HepG2 (cell line): ENCODE data around the gene TMUB1. TPM values are rescaled to one million over a fixed set of nuclear protein-coding genes. Genes with fewer than 3 reads are reported as not detected.

Source experiments
- ATF1 ChIP-seq: IDR thresholded peaks from 2 replicates; pipeline ENCODE4 v1.6.1; 2016; ENCODE audit warnings: mild to moderate bottlenecking, control low read depth
- BORCS8-MEF2B ChIP-seq: sonication (generic); formaldehyde crosslinking; IDR thresholded peaks from 2 replicates; pipeline ENCODE4 v1.8.0; 2022; ENCODE audit warnings: mild to moderate bottlenecking, missing genetic modification reagents
- CAMTA2 ChIP-seq: sonication (generic); formaldehyde crosslinking; IDR thresholded peaks from 2 replicates; pipeline ENCODE4 v1.4.0; 2020; ENCODE audit warnings: mild to moderate bottlenecking, missing genetic modification reagents, borderline replicate concordance
- HDAC1 ChIP-seq: sonication (generic); formaldehyde crosslinking; IDR thresholded peaks from 2 replicates; pipeline ENCODE4 v1.5.1; 2020; ENCODE audit warnings: mild to moderate bottlenecking, missing genetic modification reagents
- HNRNPH1 ChIP-seq: fragments of 200-400 bp; formaldehyde crosslinking; optimal IDR thresholded peaks from 2 replicates; pipeline ENCODE3; 2017; ENCODE audit warnings: mild to moderate bottlenecking, low read depth, low read length
- PHF20 ChIP-seq: sonication (generic); formaldehyde crosslinking; IDR thresholded peaks from 2 replicates; pipeline ENCODE4 v1.5.0; 2020; ENCODE audit warnings: mild to moderate bottlenecking, missing genetic modification reagents
- RARG ChIP-seq: sonication (generic); formaldehyde crosslinking; IDR thresholded peaks from 2 replicates; pipeline ENCODE4 v1.4.0; 2020; ENCODE audit warnings: low read depth, mild to moderate bottlenecking, missing genetic modification reagents
- SRSF1 ChIP-seq: fragments of 200-400 bp; formaldehyde crosslinking; optimal IDR thresholded peaks from 2 replicates; pipeline ENCODE3; 2017; ENCODE audit warnings: mild to moderate bottlenecking, low read depth, low read length, moderate library complexity
- TRAFD1 ChIP-seq: sonication (generic); formaldehyde crosslinking; IDR thresholded peaks from 2 replicates; pipeline ENCODE4 v1.5.1; 2020; ENCODE audit warnings: missing genetic modification reagents, mild to moderate bottlenecking, borderline replicate concordance
- ZBTB14 ChIP-seq: sonication (generic); formaldehyde crosslinking; IDR thresholded peaks from 2 replicates; pipeline ENCODE4 v1.4.0; 2020; ENCODE audit warnings: missing genetic modification reagents
- ZFP1 ChIP-seq: IDR thresholded peaks from 2 replicates; pipeline ENCODE4 v1.6.1; 2016
- ZFP36L2 ChIP-seq: sonication (generic); formaldehyde crosslinking; IDR thresholded peaks from 2 replicates; pipeline ENCODE4 v1.4.0; 2020; ENCODE audit warnings: missing genetic modification reagents
- ZNF280D ChIP-seq: sonication (generic); formaldehyde crosslinking; IDR thresholded peaks from 2 replicates; pipeline ENCODE4 v1.5.1; 2020; ENCODE audit warnings: mild to moderate bottlenecking, missing genetic modification reagents
- ZNF296 ChIP-seq: sonication (generic); formaldehyde crosslinking; conservative IDR thresholded peaks from 2 replicates; pipeline ENCODE4 v1.5.0; 2020; ENCODE audit warnings: mild to moderate bottlenecking, missing genetic modification reagents
- ZNF557 ChIP-seq: sonication (generic); formaldehyde crosslinking; IDR thresholded peaks from 2 replicates; pipeline ENCODE4 v1.4.0; 2020; ENCODE audit warnings: missing genetic modification reagents
- ZNF589 ChIP-seq: sonication (generic); formaldehyde crosslinking; conservative IDR thresholded peaks from 2 replicates; pipeline ENCODE4 v1.8.0; 2022; ENCODE audit warnings: mild to moderate bottlenecking, moderate library complexity, missing genetic modification reagents
- ZNF776 ChIP-seq: sonication (generic); formaldehyde crosslinking; IDR thresholded peaks from 2 replicates; pipeline ENCODE4 v1.4.0; 2020; ENCODE audit warnings: mild to moderate bottlenecking, missing genetic modification reagents
- ZNF792 ChIP-seq: IDR thresholded peaks from 2 replicates; pipeline ENCODE4 v1.6.1; 2016
- polyA plus RNA-seq, 8 experiments: library from polyadenylated mRNA; depleted of rRNA in 3 of 8; stranded (reverse) in 7 of 8; unstranded in 1 of 8; fragments of >200 nt; fragmentation: Illumina TruSeq in 4 of 8; extraction: Trizol in 4 of 8; gene quantifications; 2 replicates each; pipeline versions ENCODE4 v1.2.1 to v1.2.3, GENCODE V29; 2011 to 2016; ENCODE audit warnings: low read depth in 4 of 8, missing spikeins in 1 of 8, mixed read lengths in 1 of 8; ENCODE audit not compliant: insufficient read depth in 1 of 8
- total RNA-seq, 5 experiments: library from RNA; depleted of rRNA; stranded (reverse); fragments of >200 nt; fragmentation: Illumina TruSeq; extraction: Trizol; gene quantifications; 2 replicates each; pipeline ENCODE4 v1.2.3, GENCODE V29; 2016; ENCODE audit warnings: low read depth in 1 of 5
- TF ChIP-seq, protein P1 (sequence below): sonication (generic); formaldehyde crosslinking; IDR thresholded peaks from 2 replicates; pipeline ENCODE4 v1.5.0; 2020; ENCODE audit warnings: missing genetic modification reagents, mild to moderate bottlenecking, borderline replicate concordance
- TF ChIP-seq, protein P2 (sequence below): sonication (generic); formaldehyde crosslinking; IDR thresholded peaks from 2 replicates; pipeline ENCODE4 v1.4.0; 2020; ENCODE audit warnings: missing genetic modification reagents

Gene TMUB1
- total and polyA plus RNA-seq, 2 of the 13 experiments (the other 11 are each of a cell fraction or from before 2014, with no cell fraction given), result 44.8 to 51.6 TPM

DNA sequence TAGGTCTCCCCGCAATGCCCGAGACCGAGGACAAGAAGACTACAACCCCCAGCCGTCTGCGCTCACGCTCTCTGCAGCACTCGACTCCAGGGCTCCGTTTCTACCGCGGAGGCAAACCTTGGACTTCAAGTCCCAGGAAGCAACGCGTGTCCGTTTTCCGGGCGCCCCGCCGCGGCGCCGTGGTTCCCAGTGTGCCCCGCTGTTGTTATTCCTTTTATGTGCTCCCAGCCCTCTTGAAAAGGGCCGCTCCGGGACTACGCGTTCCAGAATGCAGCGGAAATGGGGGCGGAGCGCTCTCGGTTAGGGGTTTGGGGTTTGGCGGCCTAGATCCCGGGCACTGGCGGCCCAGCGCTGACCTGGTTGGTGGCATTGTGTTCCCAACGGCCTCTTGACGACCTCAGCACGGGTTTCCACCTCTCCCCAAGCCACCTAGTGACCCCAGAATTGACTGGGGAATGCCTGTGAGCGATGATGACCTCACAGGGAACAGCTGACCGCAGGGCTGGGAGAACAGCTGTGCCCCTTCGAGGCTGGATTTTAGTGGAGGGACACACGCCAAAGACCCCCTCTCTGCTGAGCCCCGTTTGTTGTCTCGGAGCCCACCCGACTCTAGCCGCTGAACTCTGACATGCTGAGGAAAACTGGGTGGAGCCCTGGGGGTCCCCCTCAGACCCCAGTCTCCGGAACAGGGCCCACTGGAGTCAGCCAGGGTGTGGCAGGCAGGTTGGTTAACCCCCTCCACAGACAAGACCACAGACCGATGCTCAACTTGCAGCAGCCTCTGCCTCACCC lies 25.1 kb downstream of the TMUB1 start (continued):
- TF ChIP-seq ZBTB14, result peak; percentile 81
- TF ChIP-seq ZNF589 (CRISPR knock-in tag), result peak; percentile 61; the same call in 1 of the 2 replicates
- TF ChIP-seq CAMTA2, result no peak; the same call in 1 of the 2 replicates
- TF ChIP-seq ZNF792 (CRISPR knock-in tag), result peak; percentile 53; the same call in 1 of the 2 replicates
- TF ChIP-seq ZNF557 (CRISPR knock-in tag), result no peak
- no peak for TF ChIP-seq SRSF1
- TF ChIP-seq PHF20 (CRISPR knock-in tag), result peak; percentile 62; the same call in 1 of the 2 replicates
- no peak for TF ChIP-seq ZNF280D (CRISPR knock-in tag)
- TF ChIP-seq, protein P1, sequence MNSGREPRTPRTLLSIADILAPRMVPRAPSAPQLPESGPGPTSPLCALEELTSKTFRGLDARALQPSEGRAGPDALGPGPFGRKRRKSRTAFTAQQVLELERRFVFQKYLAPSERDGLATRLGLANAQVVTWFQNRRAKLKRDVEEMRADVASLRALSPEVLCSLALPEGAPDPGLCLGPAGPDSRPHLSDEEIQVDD (CRISPR knock-in tag), result no peak
- TF ChIP-seq, protein P2, sequence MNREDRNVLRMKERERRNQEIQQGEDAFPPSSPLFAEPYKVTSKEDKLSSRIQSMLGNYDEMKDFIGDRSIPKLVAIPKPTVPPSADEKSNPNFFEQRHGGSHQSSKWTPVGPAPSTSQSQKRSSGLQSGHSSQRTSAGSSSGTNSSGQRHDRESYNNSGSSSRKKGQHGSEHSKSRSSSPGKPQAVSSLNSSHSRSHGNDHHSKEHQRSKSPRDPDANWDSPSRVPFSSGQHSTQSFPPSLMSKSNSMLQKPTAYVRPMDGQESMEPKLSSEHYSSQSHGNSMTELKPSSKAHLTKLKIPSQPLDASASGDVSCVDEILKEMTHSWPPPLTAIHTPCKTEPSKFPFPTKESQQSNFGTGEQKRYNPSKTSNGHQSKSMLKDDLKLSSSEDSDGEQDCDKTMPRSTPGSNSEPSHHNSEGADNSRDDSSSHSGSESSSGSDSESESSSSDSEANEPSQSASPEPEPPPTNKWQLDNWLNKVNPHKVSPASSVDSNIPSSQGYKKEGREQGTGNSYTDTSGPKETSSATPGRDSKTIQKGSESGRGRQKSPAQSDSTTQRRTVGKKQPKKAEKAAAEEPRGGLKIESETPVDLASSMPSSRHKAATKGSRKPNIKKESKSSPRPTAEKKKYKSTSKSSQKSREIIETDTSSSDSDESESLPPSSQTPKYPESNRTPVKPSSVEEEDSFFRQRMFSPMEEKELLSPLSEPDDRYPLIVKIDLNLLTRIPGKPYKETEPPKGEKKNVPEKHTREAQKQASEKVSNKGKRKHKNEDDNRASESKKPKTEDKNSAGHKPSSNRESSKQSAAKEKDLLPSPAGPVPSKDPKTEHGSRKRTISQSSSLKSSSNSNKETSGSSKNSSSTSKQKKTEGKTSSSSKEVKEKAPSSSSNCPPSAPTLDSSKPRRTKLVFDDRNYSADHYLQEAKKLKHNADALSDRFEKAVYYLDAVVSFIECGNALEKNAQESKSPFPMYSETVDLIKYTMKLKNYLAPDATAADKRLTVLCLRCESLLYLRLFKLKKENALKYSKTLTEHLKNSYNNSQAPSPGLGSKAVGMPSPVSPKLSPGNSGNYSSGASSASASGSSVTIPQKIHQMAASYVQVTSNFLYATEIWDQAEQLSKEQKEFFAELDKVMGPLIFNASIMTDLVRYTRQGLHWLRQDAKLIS (CRISPR knock-in tag), result no peak
- no peak for TF ChIP-seq ZNF296 (CRISPR knock-in tag)
- TF ChIP-seq HDAC1, result peak; percentile 60; the same call in 1 of the 2 replicates
- 0 out of 2 replicates have a peak, but pooled peaks have one; percentile 23 for TF ChIP-seq ZFP1 (CRISPR knock-in tag)
- no peak for TF ChIP-seq ZFP36L2
- TF ChIP-seq ZNF776 (CRISPR knock-in tag), result peak; percentile 35; the same call in 1 of the 2 replicates
- TF ChIP-seq RARG (CRISPR knock-in tag), result no peak
- TF ChIP-seq TRAFD1 (CRISPR knock-in tag), result no peak
- no peak for TF ChIP-seq HNRNPH1
- TF ChIP-seq ATF1 (CRISPR knock-in tag), result peak; percentile 84
- no peak for TF ChIP-seq BORCS8-MEF2B (CRISPR knock-in tag)
